ENCODE measurements around the gene NT5C1A.

NT5C1A gene

GRCh38 chr1:39662861-39663260 lies 9.0 kb downstream of the NT5C1A start:
- no peak for ATAC-seq
- no peak for TF ChIP-seq ZNF8 (CRISPR knock-in tag; IDR thresholded peaks at IDR 0.05)
- TF ChIP-seq PATZ1 (CRISPR knock-in tag; IDR thresholded peaks at IDR 0.05; ENCODE audit: borderline replicate concordance), result no peak
- no peak for TF ChIP-seq ZFP3 (CRISPR knock-in tag; IDR thresholded peaks at IDR 0.05)
- no peak for TF ChIP-seq BACH2 (CRISPR knock-in tag; IDR thresholded peaks at IDR 0.05; ENCODE audit: borderline replicate concordance)
- no peak for TF ChIP-seq ESRRG (CRISPR knock-in tag; IDR thresholded peaks at IDR 0.05)

DNA sequence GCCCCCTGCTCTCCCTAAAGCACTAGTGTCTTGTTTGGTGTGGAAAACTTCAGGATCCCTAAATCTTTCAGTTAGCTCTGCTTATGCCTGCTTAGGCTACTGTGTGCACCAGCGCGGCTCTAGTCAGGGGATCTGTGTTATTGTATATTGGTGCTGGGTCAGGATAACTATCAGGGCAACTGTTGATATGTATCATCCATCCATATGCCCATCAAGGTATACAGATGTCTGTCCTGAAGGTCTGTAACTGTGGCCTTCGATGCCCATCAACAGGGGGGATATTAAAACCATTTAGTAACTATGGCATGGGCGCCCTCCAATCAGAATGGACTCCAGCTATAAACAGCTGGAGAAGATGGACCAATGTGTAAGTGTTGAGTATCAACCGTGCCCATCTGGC lies 12.4 kb downstream of the NT5C1A start:
- no peak for ATAC-seq
- TF ChIP-seq CSRNP3 (CRISPR knock-in tag; IDR thresholded peaks at IDR 0.05) (no peak), SNAI2 (CRISPR knock-in tag; IDR thresholded peaks at IDR 0.05) (no peak), ZFP3 (CRISPR knock-in tag; IDR thresholded peaks at IDR 0.05) (no peak)

DNA sequence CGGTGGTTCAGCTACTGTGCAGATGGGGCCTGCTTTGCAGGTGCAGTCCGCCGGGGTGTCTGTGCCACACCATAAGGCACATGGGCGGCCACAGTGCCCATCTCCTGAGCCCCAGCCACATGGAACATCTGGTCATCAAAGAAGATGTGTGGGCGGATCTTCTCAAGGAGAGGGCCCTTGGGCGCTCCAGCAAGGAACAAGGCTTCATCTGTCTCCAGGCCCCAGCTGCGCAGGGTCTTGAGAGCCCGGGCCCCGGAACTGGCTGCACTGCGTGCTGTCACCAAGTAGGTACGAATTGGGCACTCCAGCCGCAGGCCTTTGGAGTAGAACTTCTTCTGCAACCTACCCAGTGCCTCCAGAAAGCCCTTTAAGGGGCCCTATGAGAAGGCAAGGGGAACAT lies 12.8 kb downstream of the NT5C1A start:
- no peak for ATAC-seq
- TF ChIP-seq GLIS3 (CRISPR knock-in tag; IDR thresholded peaks at IDR 0.05), result no peak
- TF ChIP-seq BACH2 (CRISPR knock-in tag; IDR thresholded peaks at IDR 0.05; ENCODE audit: borderline replicate concordance), result no peak
- TF ChIP-seq TOX (CRISPR knock-in tag; IDR thresholded peaks at IDR 0.05; ENCODE audit: borderline replicate concordance), result no peak
- no peak for TF ChIP-seq POU6F1 (CRISPR knock-in tag; IDR thresholded peaks at IDR 0.05; ENCODE audit: borderline replicate concordance, low read depth)
- no peak for TF ChIP-seq ZFP3 (CRISPR knock-in tag; IDR thresholded peaks at IDR 0.05)

GRCh38 chr1:39657923-39658485 lies 13.9 kb downstream of the NT5C1A start:
- no peak for TF ChIP-seq CSDC2 (CRISPR knock-in tag; IDR thresholded peaks at IDR 0.05)
- TF ChIP-seq RARB (CRISPR knock-in tag; IDR thresholded peaks at IDR 0.05), result no peak
- no peak for TF ChIP-seq ARNTL (CRISPR knock-in tag; IDR thresholded peaks at IDR 0.05; ENCODE audit: borderline replicate concordance, low read depth)
- no peak for TF ChIP-seq SNAI2 (CRISPR knock-in tag; IDR thresholded peaks at IDR 0.05)
- TF ChIP-seq ZNF8 (CRISPR knock-in tag; IDR thresholded peaks at IDR 0.05), result no peak
- TF ChIP-seq TSHZ2 (CRISPR knock-in tag; IDR thresholded peaks at IDR 0.05), result peak; percentile 23; the same call in 1 of the 2 replicates
- no peak for TF ChIP-seq ISL1 (CRISPR knock-in tag; IDR thresholded peaks at IDR 0.05)
- no peak for TF ChIP-seq TOX (CRISPR knock-in tag; IDR thresholded peaks at IDR 0.05; ENCODE audit: borderline replicate concordance)
- ATAC-seq, result peak; percentile 82

- TF ChIP-seq ZFP3 (CRISPR knock-in tag; IDR thresholded peaks at IDR 0.05), result no peak
- no peak for TF ChIP-seq OSR1 (CRISPR knock-in tag; IDR thresholded peaks at IDR 0.05)
- TF ChIP-seq SNAI2 (CRISPR knock-in tag; IDR thresholded peaks at IDR 0.05), result no peak
- no peak for ATAC-seq
Measured at GRCh38 chr1:39657402-39657801, 14.5 kb downstream of the NT5C1A start.

GRCh38 chr1:39656391-39656790 lies 15.5 kb downstream of the NT5C1A start:
- peak; percentile 16; the same call in 1 of the 3 replicates for ATAC-seq
- 0 out of 2 replicates have a peak, but pooled peaks have one; percentile 11 for TF ChIP-seq CSRNP3 (CRISPR knock-in tag; IDR thresholded peaks at IDR 0.05)
- TF ChIP-seq ZNF8 (CRISPR knock-in tag; IDR thresholded peaks at IDR 0.05), result no peak
- TF ChIP-seq TCF4 (CRISPR knock-in tag; IDR thresholded peaks at IDR 0.05; ENCODE audit: borderline replicate concordance), result peak; percentile 91
- TF ChIP-seq PATZ1 (CRISPR knock-in tag; IDR thresholded peaks at IDR 0.05; ENCODE audit: borderline replicate concordance), result no peak
- TF ChIP-seq GLIS3 (CRISPR knock-in tag; IDR thresholded peaks at IDR 0.05), result 0 out of 2 replicates have a peak, but pooled peaks have one; percentile 48
- TF ChIP-seq SNAI2 (CRISPR knock-in tag; IDR thresholded peaks at IDR 0.05), result 0 out of 2 replicates have a peak, but pooled peaks have one; percentile 58
